CD1c-positive myeloid dendritic cell (primary cell): Measurements from ENCODE around the gene TTC1.
A peak's percentile ranks its signal among the peaks of the same experiment; 100 is the strongest.
"Not testable (repeated sequence)": the region's sequence is repeated elsewhere in the genome, so short reads cannot be mapped to it uniquely, and the experiment has no call there.

ENCODE experiments used
- DNase-seq: peaks from one replicate; pipeline ENCODE4 v3.0.0-alpha.2; 2016; ENCODE audit errors: extremely low spot score

TTC1 gene, protein sequence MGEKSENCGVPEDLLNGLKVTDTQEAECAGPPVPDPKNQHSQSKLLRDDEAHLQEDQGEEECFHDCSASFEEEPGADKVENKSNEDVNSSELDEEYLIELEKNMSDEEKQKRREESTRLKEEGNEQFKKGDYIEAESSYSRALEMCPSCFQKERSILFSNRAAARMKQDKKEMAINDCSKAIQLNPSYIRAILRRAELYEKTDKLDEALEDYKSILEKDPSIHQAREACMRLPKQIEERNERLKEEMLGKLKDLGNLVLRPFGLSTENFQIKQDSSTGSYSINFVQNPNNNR

DNA sequence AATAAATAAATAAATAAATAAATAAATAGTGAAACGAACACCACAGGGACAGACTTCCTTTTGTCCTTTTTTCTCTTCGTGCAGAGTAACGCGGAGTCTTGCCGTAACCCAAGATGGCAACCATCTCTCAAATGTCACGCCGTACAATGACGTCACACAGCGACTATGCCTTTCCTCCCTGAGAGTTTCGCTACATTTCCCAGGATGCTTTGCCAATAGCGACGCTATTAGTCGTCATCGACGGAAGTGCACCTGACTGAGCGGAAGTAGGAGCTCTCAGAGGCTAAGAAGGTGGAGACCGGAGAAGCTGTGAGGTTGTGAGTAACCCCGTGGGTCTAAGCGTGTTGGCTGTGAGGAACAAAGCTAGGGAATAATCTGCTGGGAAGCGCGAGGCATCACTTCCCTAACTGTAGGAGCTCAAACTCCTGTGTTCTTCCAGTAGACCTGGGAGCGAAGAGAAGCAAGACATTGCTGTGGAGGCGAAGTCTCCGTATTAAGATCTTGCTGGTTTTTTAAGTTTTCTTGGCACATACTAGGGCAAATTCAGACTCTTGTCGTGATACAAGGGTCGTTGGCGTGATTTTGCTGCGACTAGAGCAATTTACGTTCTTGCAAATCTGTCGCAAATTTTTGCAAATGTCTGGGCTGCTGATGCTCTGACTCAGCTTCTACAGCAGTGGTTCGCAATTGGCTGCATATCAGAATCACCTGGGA is at the start of gene TTC1:
TTC1 (plus strand) TSS at position 263 of the 714 bp plus-strand sequence. CDS start 1,390 bp downstream, outside the sequence.
- peak; percentile 100 for DNase-seq

DNA sequence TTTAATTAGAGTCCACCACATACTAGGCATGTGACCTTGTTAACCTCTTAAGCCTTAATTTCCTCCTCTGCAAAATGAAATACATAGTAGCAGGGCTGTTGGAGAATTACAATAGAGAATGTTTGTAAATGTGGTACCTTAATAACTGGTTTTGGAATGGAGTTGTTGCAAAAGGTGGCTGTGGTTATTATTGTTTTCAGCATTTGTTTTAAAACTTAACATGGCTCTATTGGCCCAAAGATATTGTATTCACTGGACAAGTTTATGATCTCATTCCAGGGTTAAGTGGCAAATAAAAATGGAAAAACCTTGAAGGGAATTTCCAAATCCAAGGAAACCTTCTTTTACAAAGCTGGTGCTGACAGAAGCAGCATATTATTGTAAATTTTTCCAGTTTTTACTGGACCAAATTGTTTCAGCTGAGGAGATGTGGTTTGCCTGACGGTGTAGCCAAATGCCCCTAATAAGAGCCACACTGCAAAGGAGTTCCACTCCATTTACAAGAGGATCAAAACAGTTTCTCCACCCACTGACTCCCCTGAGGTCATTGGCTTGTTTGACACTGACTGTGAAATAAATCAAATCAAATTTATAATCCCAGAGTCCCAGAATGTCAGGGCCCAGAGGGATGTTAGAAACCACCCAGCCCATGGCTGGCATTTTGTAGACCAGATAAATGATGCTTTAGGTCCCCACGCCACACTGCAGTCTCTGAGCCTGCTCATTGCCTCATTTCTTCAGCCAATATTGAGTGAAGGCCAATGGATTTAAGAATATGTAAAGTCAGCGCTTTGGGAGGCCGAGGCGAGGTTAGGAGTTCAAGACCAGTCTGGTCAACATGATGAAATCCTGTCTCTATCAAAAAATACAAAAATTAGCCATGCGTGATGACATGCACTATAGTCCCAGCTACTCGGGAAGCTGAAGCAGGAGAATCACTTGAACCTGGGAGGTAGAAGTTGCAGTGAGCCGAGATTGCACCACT is 47.5 kb upstream of the TTC1 start:
- DNase-seq: no peak

DNA sequence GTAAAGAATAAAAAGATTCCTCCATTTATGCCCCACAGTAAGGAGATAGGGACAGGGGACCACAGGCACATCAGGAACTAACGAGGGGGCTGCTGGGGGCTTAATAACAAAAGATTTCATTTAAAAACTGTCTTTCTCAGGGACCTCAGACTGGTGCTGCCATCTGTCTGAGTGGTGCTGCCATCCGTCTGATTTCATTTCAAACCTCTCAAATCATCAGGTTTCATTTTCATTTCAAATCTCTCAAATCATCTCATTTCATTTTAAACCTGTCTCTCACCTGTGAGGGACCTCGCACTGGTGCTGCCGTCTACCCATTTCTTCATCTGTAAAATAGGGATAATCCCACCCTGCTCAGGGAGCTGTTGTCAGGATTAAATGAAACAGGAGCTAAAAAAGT is 46.7 kb upstream of the TTC1 start:
- DNase-seq: no peak

DNA sequence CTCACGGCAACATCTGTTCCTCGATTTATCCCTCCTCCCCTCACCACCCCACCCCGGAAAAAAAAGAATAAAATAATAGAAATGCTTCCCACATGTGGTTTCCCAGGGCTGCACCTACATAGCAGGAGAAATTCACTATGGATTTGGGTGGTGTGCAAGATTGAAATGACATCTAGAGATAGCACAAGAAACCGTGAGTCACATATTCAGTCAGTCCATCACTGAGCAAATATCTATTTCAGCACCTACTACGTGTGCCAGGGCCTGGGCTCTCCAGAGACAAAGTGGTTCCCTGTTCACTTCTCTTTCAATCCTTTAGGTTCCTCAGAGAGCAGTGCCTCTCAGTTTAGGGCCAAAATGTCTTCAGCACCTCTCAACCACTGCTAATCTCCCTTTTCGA is 45.0 kb upstream of the TTC1 start:
- DNase-seq: no peak

DNA sequence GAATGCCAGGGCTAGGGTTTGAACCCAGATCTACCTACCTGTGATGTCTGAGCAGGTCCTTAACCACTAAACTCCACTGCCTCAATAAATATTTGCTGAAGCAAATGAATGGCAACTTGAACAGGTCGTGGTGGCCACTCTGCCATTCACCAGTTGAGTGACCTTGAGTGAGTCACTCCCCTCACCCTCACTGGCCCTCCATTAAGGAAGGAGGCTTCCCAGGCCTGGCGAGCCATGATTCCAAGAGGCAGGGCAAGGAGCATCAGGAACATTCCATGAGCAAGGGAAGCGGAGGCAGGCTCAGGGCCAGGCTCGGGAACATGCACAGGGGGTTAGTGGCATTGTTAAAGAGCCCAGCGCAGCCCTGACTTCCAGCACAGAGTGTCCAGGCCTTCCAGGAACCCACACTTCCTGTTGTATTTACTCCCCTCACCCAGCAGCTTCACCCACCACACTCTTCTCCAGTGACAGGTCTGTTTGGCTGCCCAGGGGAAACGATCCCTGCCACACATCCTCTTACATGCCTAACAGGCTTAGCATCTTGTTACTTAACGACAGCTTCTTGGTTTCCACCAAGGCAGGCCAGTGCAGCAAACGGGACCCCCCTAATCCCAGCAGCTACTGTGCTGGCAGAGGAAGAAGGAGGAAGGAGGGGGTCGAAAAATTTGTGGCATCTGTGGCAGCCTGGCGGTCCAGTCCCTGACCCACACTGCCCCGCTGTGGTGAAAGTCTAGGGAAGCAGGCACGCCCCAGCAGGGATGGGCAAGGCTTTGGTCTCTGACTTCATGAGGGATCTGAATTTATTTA is 43.7 kb upstream of the TTC1 start:
- peak; percentile 49 for DNase-seq

DNA sequence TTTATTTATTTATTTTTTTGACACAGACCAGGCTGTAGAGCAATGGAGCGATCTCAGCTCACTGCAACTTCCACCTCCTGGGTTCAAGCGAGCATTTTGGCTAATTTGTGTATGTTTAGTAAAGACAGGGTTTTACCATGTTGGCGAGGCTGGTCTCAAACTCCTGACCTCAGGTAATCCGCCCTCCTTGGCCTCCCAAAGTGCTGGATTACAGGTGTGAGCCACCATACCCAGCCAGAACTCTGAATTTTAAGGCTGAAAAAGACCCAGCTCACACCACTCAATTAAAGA is 43.2 kb upstream of the TTC1 start:
- not testable (repeated sequence) for DNase-seq

DNA sequence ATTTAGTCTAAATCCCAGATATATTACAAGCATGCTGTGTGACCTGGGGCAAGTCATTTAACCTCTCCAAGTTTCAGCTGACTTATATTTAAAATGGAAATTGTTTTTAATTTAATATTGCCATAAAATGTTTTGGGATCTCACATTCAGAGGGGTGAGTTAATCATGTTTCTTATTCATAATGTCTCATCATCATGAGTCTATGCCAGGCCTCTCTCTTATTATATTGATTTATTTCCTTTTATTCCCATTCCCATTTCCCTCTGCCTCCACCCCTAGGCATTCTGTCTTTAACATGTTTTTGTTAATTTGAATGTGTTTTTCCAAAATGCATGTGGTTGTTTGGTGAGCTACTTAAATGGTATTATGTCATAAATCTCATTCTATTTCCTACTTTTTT is 39.0 kb upstream of the TTC1 start:
- no peak for DNase-seq

DNA sequence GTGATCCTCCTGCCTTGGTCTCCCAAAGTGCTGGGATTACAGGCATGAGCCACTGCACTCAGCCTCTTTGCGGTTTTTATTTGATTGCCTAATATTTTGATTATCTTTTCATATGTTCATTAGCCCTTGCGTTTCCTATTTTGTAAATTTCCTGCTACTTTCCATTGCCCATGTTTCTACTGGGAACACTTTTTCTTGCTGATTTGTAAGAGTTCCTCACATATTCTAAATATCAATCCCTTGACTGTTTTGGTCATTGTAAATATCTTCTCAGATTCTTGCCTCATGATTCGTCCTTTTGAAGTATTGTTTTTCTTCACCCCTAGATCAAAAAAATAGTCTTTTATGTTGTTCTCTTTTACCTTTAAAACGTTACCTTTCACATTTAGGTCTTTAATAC is 37.9 kb upstream of the TTC1 start:
- DNase-seq: no peak

DNA sequence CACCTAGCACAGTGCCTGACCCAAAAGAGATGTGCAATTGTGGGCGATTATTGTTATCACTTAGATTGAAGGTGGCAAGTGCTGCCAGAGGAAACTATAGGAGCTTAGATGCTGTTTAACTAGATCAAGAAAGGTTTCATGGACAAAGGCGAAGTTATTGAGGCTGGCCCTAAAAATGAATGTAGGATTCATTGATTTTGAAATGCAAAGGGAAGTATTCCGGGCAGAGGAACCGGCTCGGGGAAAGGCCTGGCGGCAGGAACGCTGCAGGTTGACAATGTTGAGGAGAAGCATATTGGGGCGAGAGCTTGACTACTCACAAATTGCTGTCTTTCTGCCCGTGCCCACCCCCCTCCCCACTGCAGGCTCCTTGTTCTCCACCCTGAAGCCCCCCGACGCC is 37.4 kb upstream of the TTC1 start:
- no peak for DNase-seq

DNA sequence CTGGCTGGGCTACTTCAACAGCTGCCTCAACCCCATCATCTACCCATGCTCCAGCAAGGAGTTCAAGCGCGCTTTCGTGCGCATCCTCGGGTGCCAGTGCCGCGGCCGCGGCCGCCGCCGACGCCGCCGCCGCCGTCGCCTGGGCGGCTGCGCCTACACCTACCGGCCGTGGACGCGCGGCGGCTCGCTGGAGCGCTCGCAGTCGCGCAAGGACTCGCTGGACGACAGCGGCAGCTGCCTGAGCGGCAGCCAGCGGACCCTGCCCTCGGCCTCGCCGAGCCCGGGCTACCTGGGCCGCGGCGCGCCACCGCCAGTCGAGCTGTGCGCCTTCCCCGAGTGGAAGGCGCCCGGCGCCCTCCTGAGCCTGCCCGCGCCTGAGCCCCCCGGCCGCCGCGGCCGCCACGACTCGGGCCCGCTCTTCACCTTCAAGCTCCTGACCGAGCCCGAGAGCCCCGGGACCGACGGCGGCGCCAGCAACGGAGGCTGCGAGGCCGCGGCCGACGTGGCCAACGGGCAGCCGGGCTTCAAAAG is 36.9 kb upstream of the TTC1 start:
- DNase-seq: no peak

DNA sequence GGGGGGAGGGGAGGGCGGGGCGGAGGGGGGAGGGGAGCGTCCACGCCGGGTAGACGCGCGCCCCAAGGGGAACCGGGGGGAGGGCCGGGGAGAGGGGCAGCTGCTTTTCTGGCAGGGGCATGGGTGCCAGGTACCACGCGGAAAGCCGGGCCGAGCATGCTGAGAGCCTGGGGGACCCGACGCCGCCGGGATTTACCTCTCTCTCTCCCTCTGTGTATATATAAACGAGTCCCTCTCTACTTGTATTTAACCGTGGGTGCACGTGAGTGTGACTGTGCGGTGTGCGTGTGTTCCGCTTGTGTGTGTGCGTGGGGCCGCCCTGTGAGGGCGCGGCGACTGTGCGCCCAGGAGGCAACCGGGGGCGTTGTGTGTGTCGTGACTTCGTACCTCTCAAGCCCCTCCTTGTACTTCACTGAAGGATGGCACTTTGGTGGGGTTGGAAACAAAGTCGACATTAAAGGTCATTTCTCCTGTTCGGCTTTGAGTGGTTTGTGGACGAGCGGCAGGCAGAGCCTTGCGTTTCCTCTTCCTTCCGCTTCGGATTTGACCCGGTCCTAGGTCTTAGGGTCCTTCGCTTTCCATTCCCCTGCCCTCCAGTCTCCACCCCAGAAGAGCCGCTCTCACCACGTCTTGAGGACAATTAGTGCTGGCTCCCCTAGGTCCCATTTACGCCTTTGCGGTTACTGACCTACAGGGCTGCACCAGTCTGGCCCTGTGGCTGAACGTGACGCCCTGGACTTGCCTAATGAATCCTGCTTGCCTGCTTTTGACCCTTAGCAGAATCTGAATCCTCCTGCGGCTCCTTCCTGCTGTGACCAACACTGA is 36.2 kb upstream of the TTC1 start:
- peak; percentile 28 for DNase-seq

DNA sequence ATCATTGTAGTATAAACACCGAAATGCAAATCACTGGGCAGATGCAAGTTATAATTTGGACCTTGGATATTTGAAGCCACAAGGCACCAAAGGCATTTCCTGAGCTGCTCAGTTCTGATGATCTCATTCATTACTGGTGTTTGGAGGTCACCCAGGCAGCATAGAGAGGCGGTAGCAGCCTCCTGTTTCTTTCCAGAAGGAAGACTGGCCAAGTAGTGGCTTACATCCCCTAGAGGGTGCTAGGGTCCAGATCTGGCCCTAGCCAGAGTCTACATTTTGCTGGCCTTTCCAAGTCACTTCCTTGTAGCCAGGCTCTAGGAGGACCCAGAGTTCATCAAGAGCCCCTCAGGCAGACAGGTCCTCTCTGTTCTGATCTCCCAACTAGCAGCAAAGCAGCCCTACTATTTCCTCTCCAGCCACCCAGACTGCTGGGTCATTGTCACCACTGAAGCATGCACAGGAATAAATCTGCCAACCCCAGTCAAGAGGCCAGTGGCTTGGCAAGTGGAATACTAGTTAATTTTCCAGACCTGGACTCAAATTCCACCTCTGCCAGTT is 33.4 kb upstream of the TTC1 start:
- peak; percentile 1 for DNase-seq

DNA sequence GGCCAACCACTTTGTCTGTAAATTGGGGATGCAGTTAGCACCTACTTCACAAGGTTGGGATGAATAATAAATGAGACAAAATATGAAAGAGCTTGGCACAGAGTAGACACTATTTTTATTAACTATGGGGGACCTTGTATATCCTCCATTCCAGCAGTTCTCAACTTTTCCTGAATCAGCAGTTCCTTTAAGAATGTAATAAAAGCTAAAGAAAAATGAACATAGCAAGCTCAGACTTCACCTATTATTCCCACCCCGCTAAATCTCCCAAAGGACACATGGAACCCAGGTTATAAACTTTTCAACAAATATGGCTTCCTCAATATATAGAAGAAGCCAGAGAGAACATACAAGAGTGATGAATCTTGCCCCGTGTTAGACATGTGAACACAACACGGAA is 32.0 kb upstream of the TTC1 start:
- no peak for DNase-seq

DNA sequence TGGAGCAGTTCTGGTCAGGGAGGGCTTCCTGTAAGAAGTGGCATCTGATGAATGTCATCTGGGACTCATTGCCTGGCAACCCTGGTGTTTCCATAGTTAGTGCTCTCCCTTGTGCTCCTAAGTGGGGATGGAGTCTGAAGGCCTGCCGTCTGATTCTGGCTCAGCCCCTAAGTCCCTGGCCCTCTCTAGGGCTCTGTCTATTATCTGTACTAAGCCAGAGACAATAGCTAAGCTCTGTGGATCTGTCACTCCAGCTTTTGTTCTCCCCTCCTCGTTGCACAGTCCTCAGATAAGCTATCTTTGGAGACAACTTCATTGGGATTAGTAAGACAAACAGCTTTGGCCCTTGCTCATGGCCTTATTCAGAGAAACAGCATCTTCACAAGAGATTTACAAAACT is 30.6 kb upstream of the TTC1 start:
- DNase-seq: no peak

DNA sequence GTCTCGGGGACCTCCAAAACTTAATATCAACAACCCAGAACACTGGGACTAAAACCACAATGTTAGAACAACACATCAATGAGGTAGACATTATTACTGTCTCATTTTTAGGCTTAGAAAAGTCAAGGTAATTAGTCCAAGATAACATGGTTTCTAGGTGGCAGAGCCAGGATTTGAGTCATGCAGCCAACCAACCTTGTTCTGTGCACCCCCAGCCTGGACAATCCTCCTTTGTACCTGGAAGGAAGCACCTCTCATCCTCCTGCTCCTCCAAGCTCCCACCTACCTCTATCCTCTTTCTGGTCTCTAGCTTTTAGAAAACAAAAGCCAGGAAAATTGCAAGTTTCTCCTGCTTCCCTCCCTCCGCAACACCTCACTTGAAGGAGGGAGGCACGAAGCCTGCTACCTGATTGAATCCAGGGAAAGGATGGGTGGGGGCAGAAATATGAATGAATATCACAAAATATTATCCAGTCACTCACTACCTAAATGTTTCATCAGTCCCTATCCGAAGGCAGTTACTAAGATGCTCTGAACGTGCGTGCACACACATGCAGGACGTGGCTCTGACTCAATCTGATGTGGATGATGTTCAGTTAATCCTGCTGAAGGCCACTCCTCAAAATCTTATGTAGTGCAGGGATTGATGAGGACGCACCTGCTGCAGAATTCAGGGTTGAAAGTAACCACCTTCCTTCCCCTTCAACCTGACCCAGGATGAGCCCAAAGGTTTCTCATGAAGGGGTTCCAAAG is 26.3 kb upstream of the TTC1 start:
- no peak for DNase-seq

DNA sequence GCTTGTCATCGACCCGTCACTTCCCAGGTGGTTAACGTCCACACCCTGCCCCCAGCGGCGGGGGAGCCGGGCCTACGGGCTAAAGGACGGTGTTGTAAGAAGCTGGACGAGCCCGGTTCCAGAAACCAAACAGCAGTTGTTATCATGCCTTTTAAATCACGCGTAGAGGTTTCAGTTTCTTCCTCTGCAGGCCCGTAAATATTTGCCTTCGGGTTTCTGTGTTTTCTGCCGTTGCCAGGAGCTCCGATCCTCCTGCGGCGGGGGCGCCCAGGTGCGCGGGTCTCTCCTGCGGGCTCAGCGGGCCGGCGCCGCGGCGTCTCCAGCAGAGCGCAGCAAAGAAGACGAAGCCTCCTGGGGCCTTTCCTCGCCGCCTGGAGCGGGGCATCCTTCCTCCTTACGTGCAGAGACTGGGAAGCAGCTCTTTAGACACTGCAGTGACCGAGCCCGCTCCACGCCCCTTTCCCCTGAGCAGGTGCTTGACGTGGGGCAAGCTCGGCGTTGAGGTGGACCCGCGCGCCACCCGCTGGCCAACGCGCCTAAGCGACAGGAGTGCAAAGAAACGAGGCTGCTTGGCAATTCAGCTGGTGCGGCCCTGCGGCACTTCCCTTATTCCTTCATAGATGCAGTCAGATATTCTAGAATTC is 21.8 kb upstream of the TTC1 start:
- peak; percentile 66 for DNase-seq

DNA sequence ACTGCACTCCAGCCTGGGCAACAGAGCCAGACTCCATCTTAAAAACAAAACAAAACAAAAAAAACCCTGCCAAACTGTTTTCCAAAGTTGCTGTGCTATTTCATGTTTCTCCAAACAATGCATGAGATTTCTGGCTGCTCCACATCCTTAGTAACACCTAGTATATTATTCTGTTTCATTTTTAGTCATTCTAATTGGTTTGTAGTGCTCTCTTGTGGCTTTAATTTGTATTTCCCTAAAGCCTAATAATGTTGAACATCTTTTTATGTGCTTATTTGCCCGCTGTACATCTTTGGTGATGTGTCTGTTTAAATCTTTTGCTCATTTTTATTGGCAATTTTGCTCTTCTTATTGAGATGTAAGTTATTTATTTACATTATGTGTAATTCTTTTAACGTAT is 18.4 kb upstream of the TTC1 start:
- DNase-seq: no peak

DNA sequence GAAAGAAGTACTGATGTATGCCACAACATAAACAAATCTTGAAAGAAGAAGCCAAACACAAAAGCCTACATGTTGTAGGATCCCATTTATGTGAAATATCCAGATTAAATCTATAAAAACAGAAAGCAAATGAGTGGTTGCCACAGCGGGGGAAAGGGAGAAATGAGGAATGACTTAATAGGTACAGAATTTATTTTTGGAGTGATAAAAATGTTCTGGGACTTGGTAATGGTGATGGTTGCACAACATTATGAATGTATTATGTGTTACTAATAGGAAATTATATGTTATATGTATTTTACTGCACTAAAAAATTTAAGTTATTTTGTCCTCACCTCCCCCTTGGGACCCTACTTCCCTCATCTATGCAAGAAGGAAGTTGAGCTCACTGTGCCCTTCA is 16.4 kb upstream of the TTC1 start:
- DNase-seq: no peak

DNA sequence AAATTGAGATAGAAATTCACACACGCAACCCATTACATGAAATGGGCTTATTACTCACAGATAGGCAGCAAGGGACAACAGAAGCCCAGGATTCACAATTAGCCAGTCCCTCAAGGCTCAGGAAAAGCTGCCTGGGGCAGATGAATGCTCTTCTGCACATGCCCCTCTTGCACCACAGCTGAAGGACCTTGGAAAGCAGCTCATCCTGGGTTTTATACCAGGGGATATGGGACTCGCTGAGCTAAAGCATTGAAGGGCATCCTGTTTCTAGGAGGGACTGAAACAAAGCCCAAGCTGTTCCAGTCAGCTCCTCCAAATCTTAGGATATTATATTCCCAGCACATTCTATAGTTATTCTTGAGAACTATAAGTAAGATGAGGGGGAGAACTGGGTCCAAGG is 15.7 kb upstream of the TTC1 start:
- DNase-seq: no peak
